IMR-90 (cell line): Measurements from ENCODE around the gene SEMA6D. TPM values are rescaled to one million over a fixed set of nuclear protein-coding genes. Genes with fewer than 3 reads are reported as not detected.
A peak's percentile ranks its signal among the peaks of the same experiment; 100 is the strongest.

ENCODE experiments used
- ATAC-seq: fragments of 200-7000 bp; cut with Tn5 transposase; 2 replicates; pipeline ENCODE4 v1.9.1; 2020; ENCODE audit warnings: low read depth, mild to moderate bottlenecking, moderate library complexity
- BruUV-seq: library from RNA; stranded (reverse); fragments of 400-500 nt; replicated peaks from 2 replicates; lab custom pipeline; 2021; lab: Mats Ljungman, UMichigan
- CTCF ChIA-PET: fragments of 300-600 bp; formaldehyde crosslinking; extraction: SDS; loops from one replicate; lab custom pipeline; 2021; ENCODE audit warnings: antibody characterized with exemption; lab: Yijun Ruan, JAX
- POLR2A ChIA-PET: fragments of 300-600 bp; sonication (Branson Sonifier 250); formaldehyde crosslinking; loops from one replicate; lab custom pipeline; 2022; ENCODE audit warnings: antibody characterized with exemption; ENCODE audit not compliant: unreplicated experiment; lab: Charles Lee
- DNase-seq: peaks from one replicate; pipeline ENCODE4 v3.0.0; 2013
- H2AFZ ChIP-seq: replicated peaks from 2 replicates; pipeline ENCODE3; 2013; ENCODE audit warnings: low read length, mild to moderate bottlenecking; ENCODE audit not compliant: poor library complexity
- H2AK5ac ChIP-seq: 2 replicates; pipeline ENCODE4 v1.6.1; 2013; ENCODE audit warnings: low read depth, low read length, inconsistent platforms
- H2AK9ac ChIP-seq: replicated peaks from 2 replicates; pipeline ENCODE3; 2013; ENCODE audit warnings: mild to moderate bottlenecking, low read depth, low read length, moderate library complexity; ENCODE audit not compliant: poor library complexity
- H2BK120ac ChIP-seq: 2 replicates; pipeline ENCODE4 v1.6.1; 2013; ENCODE audit warnings: low read depth, low read length, inconsistent platforms
- H2BK15ac ChIP-seq: 3 replicates; pipeline ENCODE4 v1.6.1; 2013; ENCODE audit warnings: low read depth, low read length, inconsistent platforms
- H2BK20ac ChIP-seq: 2 replicates; pipeline ENCODE4 v1.6.1; 2013; ENCODE audit warnings: low read depth, mild to moderate bottlenecking, inconsistent platforms, low read length, moderate library complexity
- H2BK5ac ChIP-seq: 2 replicates; pipeline ENCODE4 v1.6.1; 2013; ENCODE audit warnings: mild to moderate bottlenecking, low read depth, low read length, inconsistent platforms; ENCODE audit not compliant: poor library complexity, severe bottlenecking
- H3K14ac ChIP-seq: replicated peaks from 2 replicates; pipeline ENCODE4 v1.6.1; 2013; ENCODE audit warnings: low read depth, low read length, inconsistent platforms
- H3K18ac ChIP-seq: 2 replicates; pipeline ENCODE4 v1.6.1; 2013; ENCODE audit warnings: low read depth, low read length, control low read depth
- H3K23ac ChIP-seq: 2 replicates; pipeline ENCODE4 v1.6.1; 2013; ENCODE audit warnings: low read depth, low read length, inconsistent platforms
- H3K27ac ChIP-seq: 2 replicates; pipeline ENCODE4 v1.5.1; 2013; ENCODE audit warnings: mild to moderate bottlenecking, control low read depth, low read length; ENCODE audit not compliant: insufficient read depth
- H3K27me3 ChIP-seq: 2 replicates; pipeline ENCODE4 v1.6.1; 2013; ENCODE audit warnings: low read length; ENCODE audit not compliant: control insufficient read depth, insufficient read depth
- H3K36me3 ChIP-seq: 2 replicates; pipeline ENCODE4 v1.6.1; 2013; ENCODE audit warnings: low read length, mixed read lengths; ENCODE audit not compliant: control insufficient read depth, insufficient read depth
- H3K4ac ChIP-seq: 2 replicates; pipeline ENCODE4 v1.6.1; 2013; ENCODE audit warnings: low read depth, low read length, inconsistent platforms
- H3K4me1 ChIP-seq: 2 replicates; pipeline ENCODE4 v1.6.1; 2013; ENCODE audit warnings: low read length, mixed read lengths; ENCODE audit not compliant: control insufficient read depth, insufficient read depth
- H3K4me2 ChIP-seq: 2 replicates; pipeline ENCODE4 v1.6.1; 2013; ENCODE audit warnings: low read depth, mild to moderate bottlenecking, control low read depth, low read length, moderate library complexity
- H3K4me3 ChIP-seq: 2 replicates; pipeline ENCODE4 v1.5.1; 2013; ENCODE audit warnings: low read depth, mild to moderate bottlenecking, control low read depth, low read length, moderate library complexity; ENCODE audit not compliant: insufficient read depth
- H3K56ac ChIP-seq: 2 replicates; pipeline ENCODE4 v1.6.1; 2013; ENCODE audit warnings: low read length, inconsistent platforms; ENCODE audit not compliant: insufficient read depth; ENCODE audit errors: extremely low read depth
- H3K79me1 ChIP-seq, 2 experiments: 2 replicates each; pipeline ENCODE4 v1.6.1; 2013; ENCODE audit warnings: low read length in 2 of 2, inconsistent platforms in 1 of 2, low read depth in 1 of 2
- H3K9ac ChIP-seq: 2 replicates; pipeline ENCODE4 v1.6.1; 2013; ENCODE audit warnings: low read depth, low read length, control low read depth
- H3K9me1 ChIP-seq: 2 replicates; pipeline ENCODE4 v1.6.1; 2013; ENCODE audit warnings: low read length, inconsistent platforms; ENCODE audit not compliant: insufficient read depth
- H3K9me3 ChIP-seq: 2 replicates; pipeline ENCODE4 v1.6.1; 2013; ENCODE audit warnings: low read length; ENCODE audit not compliant: control insufficient read depth, insufficient read depth
- H4K20me1 ChIP-seq: 2 replicates; pipeline ENCODE4 v1.6.1; 2013; ENCODE audit warnings: low read length, inconsistent platforms; ENCODE audit not compliant: insufficient read depth
- H4K5ac ChIP-seq: 2 replicates; pipeline ENCODE4 v1.6.1; 2013; ENCODE audit warnings: mild to moderate bottlenecking, low read depth, low read length, control low read depth
- H4K8ac ChIP-seq, 2 experiments: 2 replicates each; pipeline ENCODE4 v1.6.1; 2013; ENCODE audit warnings: low read depth in 2 of 2, low read length in 2 of 2, control low read depth in 1 of 2, inconsistent platforms in 1 of 2
- H4K91ac ChIP-seq: 2 replicates; pipeline ENCODE4 v1.6.1; 2013; ENCODE audit warnings: low read depth, low read length, inconsistent platforms; ENCODE audit not compliant: insufficient read depth
- BHLHE40 ChIP-seq: fragments of 150-350 bp; IDR thresholded peaks from 2 replicates; pipeline ENCODE4 v1.6.1; 2016; ENCODE audit warnings: mild to moderate bottlenecking, low read depth, low read length
- CEBPB ChIP-seq: IDR thresholded peaks from 2 replicates; pipeline ENCODE4 v1.6.1; 2012; ENCODE audit warnings: low read depth, low read length, improper control_type of control experiment
- CHD1 ChIP-seq: IDR thresholded peaks from 2 replicates; pipeline ENCODE4 v1.6.1; 2012; ENCODE audit warnings: low read depth, low read length, improper control_type of control experiment
- FOS ChIP-seq: fragments of 150-350 bp; IDR thresholded peaks from 2 replicates; pipeline ENCODE4 v1.6.1; 2016; ENCODE audit warnings: low read depth, low read length
- MAFK ChIP-seq: IDR thresholded peaks from 2 replicates; pipeline ENCODE4 v1.6.1; 2012; ENCODE audit warnings: low read depth, low read length, improper control_type of control experiment
- MAZ ChIP-seq: IDR thresholded peaks from 2 replicates; pipeline ENCODE4 v1.6.1; 2012; ENCODE audit warnings: low read depth, mild to moderate bottlenecking, low read length, improper control_type of control experiment, moderate library complexity, borderline replicate concordance
- MXI1 ChIP-seq: IDR thresholded peaks from 2 replicates; pipeline ENCODE4 v1.6.1; 2012; ENCODE audit warnings: low read depth, mild to moderate bottlenecking, low read length, moderate library complexity, borderline replicate concordance
- NFE2L2 ChIP-seq: fragments of 150-350 bp; IDR thresholded peaks from 2 replicates; pipeline ENCODE4 v1.6.1; 2016; ENCODE audit warnings: low read depth, mild to moderate bottlenecking, low read length
- POLR2A ChIP-seq: IDR thresholded peaks from 2 replicates; pipeline ENCODE4 v1.6.1; 2012; ENCODE audit warnings: mild to moderate bottlenecking, low read depth, low read length
- RAD21 ChIP-seq: IDR thresholded peaks from 2 replicates; pipeline ENCODE4 v1.6.1; 2012; ENCODE audit warnings: low read length, improper control_type of control experiment
- RCOR1 ChIP-seq: IDR thresholded peaks from 2 replicates; pipeline ENCODE4 v1.6.1; 2012; ENCODE audit warnings: mild to moderate bottlenecking, low read length, improper control_type of control experiment; ENCODE audit not compliant: insufficient replicate concordance
- RFX5 ChIP-seq: IDR thresholded peaks from 2 replicates; pipeline ENCODE4 v1.8.0; 2012; ENCODE audit warnings: low read depth, mild to moderate bottlenecking, low read length, moderate library complexity
- SMC3 ChIP-seq: fragments of 150-350 bp; IDR thresholded peaks from 2 replicates; pipeline ENCODE4 v1.6.1; 2016; ENCODE audit warnings: low read depth, mild to moderate bottlenecking, antibody characterized with exemption, low read length, moderate library complexity
- WGBS, 2 experiments: methylation state at CpG; one replicate each; pipeline versions ENCODE4 v1.1.5 to v1.1.7; 2013; ENCODE audit warnings: missing lambda C conversion rate in 2 of 2; ENCODE audit not compliant: insufficient read length in 1 of 2; ENCODE audit errors: extremely low coverage in 2 of 2; 5-methylcytosine and 5-hydroxymethylcytosine counted together
- dilution Hi-C: fragments of 300-500 bp; cut with HindIII; formaldehyde crosslinking; loops from one replicate; pipeline ENCODE4 v1.14.3; 2018; ENCODE audit warnings: low sequenced_read_pairs; ENCODE audit not compliant: unreplicated experiment
- in situ Hi-C: fragments of 300-500 bp; cut with MboI; formaldehyde crosslinking; loops from 3 replicates; pipeline ENCODE4 v1.14.3; 2019; ENCODE audit warnings: low sequenced_read_pairs, inconsistent platforms, mixed read lengths
- intact Hi-C: fragments of 100-400 bp; cut with micrococcal nuclease; formaldehyde crosslinking; loops from 2 replicates; pipeline ENCODE4 v1.10.0; 2022
- polyA plus RNA-seq, 3 experiments: library from polyadenylated mRNA; depleted of rRNA; stranded (reverse); fragments of >200 nt; gene quantifications; 2 replicates each; pipeline ENCODE4 v1.2.3, GENCODE V29; 2012; ENCODE audit warnings: low replicate concordance in 1 of 3
- total RNA-seq: library from RNA; depleted of rRNA; stranded (reverse); fragments of >200 nt; gene quantifications from 2 replicates; pipeline ENCODE4 v1.2.3, GENCODE V29; 2012
- TF ChIP-seq, protein P1 (sequence below): fragments of 150-350 bp; IDR thresholded peaks from 2 replicates; pipeline ENCODE4 v1.6.1; 2017; ENCODE audit warnings: mild to moderate bottlenecking, antibody characterized with exemption, low read length, low read depth
- TF ChIP-seq, protein P2 (sequence below): conservative IDR thresholded peaks from 2 replicates; pipeline ENCODE4 v1.5.1; 2012; ENCODE audit warnings: mild to moderate bottlenecking, low read depth, low read length, improper control_type of control experiment
- TF ChIP-seq, protein P3 (sequence below): fragments of 150-350 bp; IDR thresholded peaks from 2 replicates; pipeline ENCODE4 v1.6.1; 2016; ENCODE audit warnings: low read depth, mild to moderate bottlenecking, low read length, moderate library complexity, borderline replicate concordance

The SEMA6D gene
- total and polyA plus RNA-seq, 2 of the 4 experiments (the other 2 are of a cell fraction) = 12.6 to 17.4 TPM

DNA sequence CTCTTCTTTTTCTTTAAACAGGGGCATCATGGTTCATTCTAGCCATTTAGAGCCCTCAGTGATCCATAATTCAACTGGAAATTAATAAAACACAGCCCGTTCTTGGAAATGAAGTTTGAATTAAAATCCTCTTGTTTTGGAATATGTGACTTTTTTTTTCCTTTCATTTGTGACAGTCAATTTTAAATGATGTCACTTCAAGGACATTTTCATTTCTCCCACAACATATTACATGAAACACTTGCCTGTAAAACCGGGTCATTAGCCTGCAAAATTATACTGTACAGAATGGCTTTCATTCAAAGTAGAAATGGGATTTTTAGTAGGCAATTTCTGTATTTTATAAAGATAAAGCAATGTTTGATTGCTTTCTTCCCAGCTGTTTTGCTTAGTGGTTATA lies 789 bp upstream of the SEMA6D start:
- no peak overlapping the region for H2BK15ac ChIP-seq
- CTCF ChIA-PET = interaction anchor here (0.6 to 1.6 kb wide), 6 partner anchors 16 to 571 kb away, joined by 3 to 4 read pairs (median 3); no protein-coding TSS in a partner anchor
- dilution Hi-C loops (no loop called here), in situ Hi-C loops (no loop called here), intact Hi-C loops (loop anchor here (2.0 to 10.0 kb wide), 7 partner anchors 101 to 424 kb away; no protein-coding TSS in a partner anchor)
- H3K79me1 ChIP-seq = peaks cover 0 to 15% of the 10 kb centered on the region in 2 experiments; a peak in 3 of 4 replicates
- no peak overlapping the region for H2BK5ac ChIP-seq
- TF ChIP-seq, protein P1, sequence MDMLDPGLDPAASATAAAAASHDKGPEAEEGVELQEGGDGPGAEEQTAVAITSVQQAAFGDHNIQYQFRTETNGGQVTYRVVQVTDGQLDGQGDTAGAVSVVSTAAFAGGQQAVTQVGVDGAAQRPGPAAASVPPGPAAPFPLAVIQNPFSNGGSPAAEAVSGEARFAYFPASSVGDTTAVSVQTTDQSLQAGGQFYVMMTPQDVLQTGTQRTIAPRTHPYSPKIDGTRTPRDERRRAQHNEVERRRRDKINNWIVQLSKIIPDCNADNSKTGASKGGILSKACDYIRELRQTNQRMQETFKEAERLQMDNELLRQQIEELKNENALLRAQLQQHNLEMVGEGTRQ = no peak
- TF ChIP-seq MAZ = no peak
- TF ChIP-seq RAD21 = no peak
- TF ChIP-seq RFX5 = no peak
- no peak for TF ChIP-seq CEBPB
- TF ChIP-seq CHD1 = no peak
- no peak for TF ChIP-seq MXI1
- TF ChIP-seq POLR2A = no peak
- TF ChIP-seq, protein P2, sequence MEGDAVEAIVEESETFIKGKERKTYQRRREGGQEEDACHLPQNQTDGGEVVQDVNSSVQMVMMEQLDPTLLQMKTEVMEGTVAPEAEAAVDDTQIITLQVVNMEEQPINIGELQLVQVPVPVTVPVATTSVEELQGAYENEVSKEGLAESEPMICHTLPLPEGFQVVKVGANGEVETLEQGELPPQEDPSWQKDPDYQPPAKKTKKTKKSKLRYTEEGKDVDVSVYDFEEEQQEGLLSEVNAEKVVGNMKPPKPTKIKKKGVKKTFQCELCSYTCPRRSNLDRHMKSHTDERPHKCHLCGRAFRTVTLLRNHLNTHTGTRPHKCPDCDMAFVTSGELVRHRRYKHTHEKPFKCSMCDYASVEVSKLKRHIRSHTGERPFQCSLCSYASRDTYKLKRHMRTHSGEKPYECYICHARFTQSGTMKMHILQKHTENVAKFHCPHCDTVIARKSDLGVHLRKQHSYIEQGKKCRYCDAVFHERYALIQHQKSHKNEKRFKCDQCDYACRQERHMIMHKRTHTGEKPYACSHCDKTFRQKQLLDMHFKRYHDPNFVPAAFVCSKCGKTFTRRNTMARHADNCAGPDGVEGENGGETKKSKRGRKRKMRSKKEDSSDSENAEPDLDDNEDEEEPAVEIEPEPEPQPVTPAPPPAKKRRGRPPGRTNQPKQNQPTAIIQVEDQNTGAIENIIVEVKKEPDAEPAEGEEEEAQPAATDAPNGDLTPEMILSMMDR = no peak
- TF ChIP-seq RCOR1 = no peak
- TF ChIP-seq NFE2L2 = no peak
- TF ChIP-seq, protein P3, sequence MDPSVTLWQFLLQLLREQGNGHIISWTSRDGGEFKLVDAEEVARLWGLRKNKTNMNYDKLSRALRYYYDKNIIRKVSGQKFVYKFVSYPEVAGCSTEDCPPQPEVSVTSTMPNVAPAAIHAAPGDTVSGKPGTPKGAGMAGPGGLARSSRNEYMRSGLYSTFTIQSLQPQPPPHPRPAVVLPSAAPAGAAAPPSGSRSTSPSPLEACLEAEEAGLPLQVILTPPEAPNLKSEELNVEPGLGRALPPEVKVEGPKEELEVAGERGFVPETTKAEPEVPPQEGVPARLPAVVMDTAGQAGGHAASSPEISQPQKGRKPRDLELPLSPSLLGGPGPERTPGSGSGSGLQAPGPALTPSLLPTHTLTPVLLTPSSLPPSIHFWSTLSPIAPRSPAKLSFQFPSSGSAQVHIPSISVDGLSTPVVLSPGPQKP = no peak
- TF ChIP-seq MAFK = no peak
- TF ChIP-seq SMC3 = no peak
- no peak for TF ChIP-seq BHLHE40
- no peak for TF ChIP-seq FOS
- H3K9ac ChIP-seq = no peak overlapping the region
- POLR2A ChIA-PET = no interaction called here
- BruUV-seq = no TSS peak
- no peak for ATAC-seq
- no peak overlapping the region for H2AK5ac ChIP-seq
- H2BK20ac ChIP-seq = no peak overlapping the region
- H2AK9ac ChIP-seq = no peak overlapping the region
- H3K4me1 ChIP-seq = peaks cover 4% of the 10 kb centered on the region
- H3K27me3 ChIP-seq = no peaks in the 10 kb centered on the region
- H3K4ac ChIP-seq = peak overlapping the region; percentile 34; the same call in 1 of the 2 replicates
- H3K4me2 ChIP-seq = peak overlapping the region; percentile 92
- peak overlapping the region; percentile 63; the same call in 1 of the 2 replicates for H3K23ac ChIP-seq
- no peak overlapping the region for H3K27ac ChIP-seq
- DNase-seq = no peak
- no peak overlapping the region for H4K5ac ChIP-seq
- no peak overlapping the region for H3K56ac ChIP-seq
- H4K8ac ChIP-seq = peak overlapping the region in 1 of 2 experiments; percentile 39; a peak in 1 of 4 replicates
- no peak overlapping the region for H2AFZ ChIP-seq
- peak overlapping the region; percentile 65; the same call in 1 of the 2 replicates for H3K14ac ChIP-seq
- no peaks in the 10 kb centered on the region for H3K9me3 ChIP-seq
- H3K36me3 ChIP-seq = no peaks in the 10 kb centered on the region
- H3K9me1 ChIP-seq = peaks cover under 1% of the 10 kb centered on the region
- peaks cover 7% of the 10 kb centered on the region; the same call in 1 of the 2 replicates for H4K20me1 ChIP-seq
- peak overlapping the region; percentile 95 for H3K4me3 ChIP-seq
- no peak overlapping the region for H4K91ac ChIP-seq
- peak overlapping the region; percentile 48; the same call in 1 of the 2 replicates for H2BK120ac ChIP-seq
- H3K18ac ChIP-seq = peak overlapping the region; percentile 6; the same call in 1 of the 2 replicates
- no CpG with 5 or more reads among the region's 2 CpGs for WGBS, 2 experiments
